ENCODE results near the gene ARL17B. TPM values are rescaled to one million over a fixed set of nuclear protein-coding genes. Genes with fewer than 3 reads are reported as not detected.
"Not testable (repeated sequence)": the region's sequence is repeated elsewhere in the genome, so short reads cannot be mapped to it uniquely, and the experiment has no call there.

The ARL17B gene
- total RNA-seq, 2 experiments from 2014 or later, result 40.3 to 41.4 TPM

DNA sequence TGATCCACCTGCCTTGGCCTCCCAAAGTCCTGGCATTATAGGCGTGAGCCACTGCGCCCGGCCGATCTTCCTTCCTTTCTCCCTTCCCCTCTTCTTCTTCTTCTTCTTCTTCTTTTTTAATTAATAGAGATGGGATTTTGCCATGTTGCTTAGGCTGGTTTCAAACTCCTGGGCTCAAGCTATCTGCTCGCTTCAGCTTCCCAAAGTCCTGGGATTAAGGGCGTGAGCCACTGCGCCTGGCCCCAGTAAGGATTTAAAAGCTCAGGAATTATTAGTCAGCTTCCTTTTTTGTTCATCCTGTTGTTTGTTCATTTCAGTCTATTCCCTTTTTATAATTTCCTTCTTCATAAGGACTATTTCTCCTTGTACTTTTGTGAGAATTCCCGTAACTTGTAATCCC, 99.3 kb downstream of the ARL17B start:
- no peak for ATAC-seq
- Mint-ChIP-seq H3K27me3 (peaks cover 2% of the 10 kb centered on the region), H3K4me3 (no peak overlapping the region), H3K4me1 (ENCODE audit: low read depth) (peaks cover 26% of the 10 kb centered on the region), H3K36me3 (ENCODE audit: low read depth) (no peaks in the 10 kb centered on the region), H3K9me3 (no peaks in the 10 kb centered on the region), H3K27ac (no peak overlapping the region)
- no peak for DNase-seq
- CTCF ChIA-PET, result no interaction called here
- POLR2A ChIA-PET, result no interaction called here
- TF ChIP-seq, protein P1, sequence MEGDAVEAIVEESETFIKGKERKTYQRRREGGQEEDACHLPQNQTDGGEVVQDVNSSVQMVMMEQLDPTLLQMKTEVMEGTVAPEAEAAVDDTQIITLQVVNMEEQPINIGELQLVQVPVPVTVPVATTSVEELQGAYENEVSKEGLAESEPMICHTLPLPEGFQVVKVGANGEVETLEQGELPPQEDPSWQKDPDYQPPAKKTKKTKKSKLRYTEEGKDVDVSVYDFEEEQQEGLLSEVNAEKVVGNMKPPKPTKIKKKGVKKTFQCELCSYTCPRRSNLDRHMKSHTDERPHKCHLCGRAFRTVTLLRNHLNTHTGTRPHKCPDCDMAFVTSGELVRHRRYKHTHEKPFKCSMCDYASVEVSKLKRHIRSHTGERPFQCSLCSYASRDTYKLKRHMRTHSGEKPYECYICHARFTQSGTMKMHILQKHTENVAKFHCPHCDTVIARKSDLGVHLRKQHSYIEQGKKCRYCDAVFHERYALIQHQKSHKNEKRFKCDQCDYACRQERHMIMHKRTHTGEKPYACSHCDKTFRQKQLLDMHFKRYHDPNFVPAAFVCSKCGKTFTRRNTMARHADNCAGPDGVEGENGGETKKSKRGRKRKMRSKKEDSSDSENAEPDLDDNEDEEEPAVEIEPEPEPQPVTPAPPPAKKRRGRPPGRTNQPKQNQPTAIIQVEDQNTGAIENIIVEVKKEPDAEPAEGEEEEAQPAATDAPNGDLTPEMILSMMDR (IDR thresholded peaks at IDR 0.05), result no peak
- intact Hi-C loops (cut with micrococcal nuclease), result no loop called here

DNA sequence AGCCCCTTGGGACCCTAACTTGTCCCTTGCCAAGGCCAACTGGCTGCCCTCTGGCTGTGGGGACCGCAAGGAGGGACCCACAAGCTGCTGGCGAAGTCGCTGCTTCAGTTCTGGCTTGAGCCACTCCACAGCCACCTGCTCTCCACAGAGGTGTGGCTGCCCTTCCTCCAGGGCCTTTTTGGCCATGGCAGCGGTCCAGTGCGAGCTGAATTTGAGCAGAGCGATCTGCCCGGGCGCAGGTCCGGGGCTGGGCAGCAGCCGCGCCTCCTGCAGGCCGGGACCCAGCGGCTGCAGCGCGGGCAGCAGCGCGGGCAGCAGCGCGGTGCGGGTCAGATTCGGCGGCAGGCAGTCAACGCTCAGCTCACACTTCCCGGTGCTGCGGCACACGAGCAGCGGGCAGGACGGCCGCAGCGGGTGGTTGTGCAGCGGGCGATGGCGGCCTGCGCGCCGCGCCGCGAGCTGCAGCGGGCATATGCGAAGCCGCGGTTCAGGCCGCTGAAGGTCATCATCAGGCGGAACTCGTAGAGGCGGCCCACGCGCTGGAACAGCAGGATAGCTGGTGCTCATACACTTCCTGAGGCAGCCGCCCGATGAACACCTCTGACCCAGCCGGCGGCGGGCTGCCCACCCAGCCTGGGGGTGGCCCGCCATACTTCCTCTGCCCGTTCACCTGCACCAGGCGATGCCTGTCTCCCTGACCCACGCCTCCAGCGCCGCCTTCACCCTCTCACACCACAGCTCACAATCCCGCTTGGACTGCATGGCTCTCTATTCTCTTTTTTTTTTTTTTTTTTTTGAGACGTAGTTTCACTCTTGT, 101.5 kb downstream of the ARL17B start:
- peak overlapping the region; percentile 71 for H3K4me3 Mint-ChIP-seq
- POLR2A ChIA-PET; DNase-seq; H3K36me3 Mint-ChIP-seq (ENCODE audit: low read depth); H3K9me3 Mint-ChIP-seq; CTCF ChIA-PET; H3K27me3 Mint-ChIP-seq; intact Hi-C loops (cut with micrococcal nuclease): not testable (repeated sequence)
- H3K27ac Mint-ChIP-seq, result peak overlapping the region; percentile 55
- H3K4me1 Mint-ChIP-seq (ENCODE audit: low read depth), result peaks cover 14% of the 10 kb centered on the region
- peak; percentile 65 for ATAC-seq

DNA sequence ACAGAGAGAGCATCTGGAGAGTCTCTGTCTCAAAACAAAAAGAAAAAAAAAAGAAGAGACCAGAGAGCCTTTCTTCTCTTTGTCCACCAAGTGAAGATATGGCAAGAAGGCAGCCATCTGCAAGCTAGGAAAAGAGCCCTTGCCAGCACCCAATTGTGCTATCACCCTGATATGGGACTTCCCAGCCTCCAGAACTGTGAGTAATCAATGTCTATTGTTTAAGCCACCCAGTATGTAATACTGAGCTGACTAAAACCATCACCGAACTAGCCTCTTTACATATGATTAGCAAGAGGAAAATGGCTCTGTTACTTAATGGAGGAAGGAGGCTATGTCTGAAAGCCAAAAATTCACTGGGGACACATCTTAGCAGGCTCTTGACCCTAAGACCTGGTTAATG, 105.2 kb downstream of the ARL17B start:
- POLR2A ChIA-PET; H3K9me3 Mint-ChIP-seq; H3K4me3 Mint-ChIP-seq; H3K36me3 Mint-ChIP-seq (ENCODE audit: low read depth); ATAC-seq; intact Hi-C loops (cut with micrococcal nuclease); H3K27me3 Mint-ChIP-seq; H3K4me1 Mint-ChIP-seq (ENCODE audit: low read depth); CTCF ChIA-PET; DNase-seq; H3K27ac Mint-ChIP-seq: not testable (repeated sequence)

DNA sequence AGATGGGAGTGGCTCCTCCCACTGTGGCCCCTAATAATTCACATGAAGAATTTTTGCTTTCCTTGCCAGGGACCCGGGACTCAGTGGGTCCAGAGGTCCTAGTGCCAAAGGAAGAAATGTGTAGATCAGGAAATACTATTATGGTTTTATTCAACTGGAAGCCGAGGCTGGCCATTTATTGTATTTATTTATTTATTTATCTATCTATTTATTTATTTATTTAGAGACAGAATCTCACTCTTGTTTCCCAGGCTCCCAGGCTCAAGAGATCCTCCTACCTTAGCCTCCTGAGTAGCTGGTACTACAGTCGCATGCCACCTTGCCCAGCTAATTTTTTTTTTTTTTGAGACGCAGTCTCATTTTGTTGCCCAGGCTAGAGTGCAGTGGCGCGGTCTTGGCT, 107.4 kb downstream of the ARL17B start:
- H3K4me3 Mint-ChIP-seq; DNase-seq; H3K36me3 Mint-ChIP-seq (ENCODE audit: low read depth); H3K4me1 Mint-ChIP-seq (ENCODE audit: low read depth); intact Hi-C loops (cut with micrococcal nuclease); H3K27ac Mint-ChIP-seq; H3K9me3 Mint-ChIP-seq; H3K27me3 Mint-ChIP-seq; ATAC-seq: not testable (repeated sequence)
- POLR2A ChIA-PET, result interaction anchor here (0.6 kb wide), 1 partner anchor 1834 kb away, joined by 3 read pairs; no protein-coding TSS in a partner anchor
- CTCF ChIA-PET, result interaction anchor here (0.6 kb wide), 1 partner anchor 148 kb away, joined by 3 read pairs; no protein-coding TSS in a partner anchor

DNA sequence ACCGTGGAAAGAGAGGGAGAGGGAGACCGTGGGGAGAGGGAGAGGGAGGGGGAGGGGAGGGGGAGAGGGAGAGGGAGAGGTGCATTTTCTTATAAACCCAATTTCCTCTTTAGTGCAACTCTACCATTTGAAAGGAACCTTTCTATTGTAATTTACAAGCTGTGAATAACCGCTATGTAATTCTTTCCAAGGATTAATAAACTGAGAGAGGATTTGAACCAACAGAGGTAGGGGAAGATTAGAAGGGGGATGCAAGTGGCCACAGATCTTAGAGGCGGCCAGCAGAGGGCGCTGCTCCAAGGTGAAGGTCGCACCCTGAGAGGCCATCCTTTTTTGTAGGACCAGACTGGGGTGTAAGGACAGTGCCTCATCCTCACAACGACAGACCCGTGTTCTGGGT, 107.8 kb downstream of the ARL17B start:
- H3K4me1 Mint-ChIP-seq (ENCODE audit: low read depth); CTCF ChIA-PET; H3K9me3 Mint-ChIP-seq; POLR2A ChIA-PET; H3K27ac Mint-ChIP-seq; H3K36me3 Mint-ChIP-seq (ENCODE audit: low read depth); H3K27me3 Mint-ChIP-seq; H3K4me3 Mint-ChIP-seq; intact Hi-C loops (cut with micrococcal nuclease): not testable (repeated sequence)
- ATAC-seq (peak; percentile 93), DNase-seq (peak; percentile 83)
- TF ChIP-seq, protein P1 (IDR thresholded peaks at IDR 0.05), result peak; percentile 64

DNA sequence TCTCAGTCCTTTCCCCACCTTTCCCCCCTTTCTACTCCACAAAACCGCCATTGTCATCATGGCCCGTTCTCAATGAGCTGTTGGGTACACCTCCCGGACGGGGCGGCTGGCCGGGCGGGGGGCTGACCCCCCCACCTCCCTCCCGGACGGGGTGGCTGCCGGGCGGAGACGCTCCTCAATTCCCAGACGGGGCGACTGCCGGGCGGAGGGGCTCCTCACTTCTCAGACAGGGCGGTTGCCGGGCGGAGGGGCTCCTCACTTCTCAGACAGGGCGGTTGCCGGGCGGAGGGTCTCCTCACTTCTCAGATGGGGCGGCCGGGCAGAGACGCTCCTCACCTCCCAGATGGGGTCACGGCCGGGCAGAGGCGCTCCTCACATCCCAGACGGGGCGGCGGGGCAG, 108.8 kb downstream of the ARL17B start:
- H3K4me3 Mint-ChIP-seq; H3K4me1 Mint-ChIP-seq (ENCODE audit: low read depth); H3K9me3 Mint-ChIP-seq; ATAC-seq; H3K27ac Mint-ChIP-seq; H3K36me3 Mint-ChIP-seq (ENCODE audit: low read depth); POLR2A ChIA-PET; H3K27me3 Mint-ChIP-seq; DNase-seq; intact Hi-C loops (cut with micrococcal nuclease): not testable (repeated sequence)
- CTCF ChIA-PET, result interaction anchor here (0.7 kb wide), 1 partner anchor 21 kb away, joined by 3 read pairs; no protein-coding TSS in a partner anchor

DNA sequence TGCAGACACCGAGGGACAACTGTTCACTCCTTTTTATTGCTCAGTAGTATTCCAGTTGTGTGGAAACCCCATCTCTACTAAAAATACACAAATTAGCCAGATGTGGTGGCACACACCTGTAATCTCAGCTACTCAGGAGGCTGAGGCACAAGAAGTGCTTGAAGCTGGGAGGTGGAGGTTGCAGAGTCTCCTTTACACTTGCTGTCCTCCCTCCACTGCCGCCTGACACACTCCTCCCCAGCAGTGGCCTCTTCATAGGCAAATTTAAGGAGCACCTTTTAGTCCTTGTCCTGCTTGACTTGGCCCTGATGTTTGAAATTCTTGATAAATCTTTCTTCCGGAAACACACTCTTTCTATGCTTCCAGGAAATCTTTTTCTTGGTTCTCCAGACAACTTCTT, 112.4 kb downstream of the ARL17B start:
- CTCF ChIA-PET; H3K4me3 Mint-ChIP-seq; DNase-seq; H3K9me3 Mint-ChIP-seq; H3K27me3 Mint-ChIP-seq; POLR2A ChIA-PET; intact Hi-C loops (cut with micrococcal nuclease); ATAC-seq; H3K36me3 Mint-ChIP-seq (ENCODE audit: low read depth); H3K27ac Mint-ChIP-seq; H3K4me1 Mint-ChIP-seq (ENCODE audit: low read depth): not testable (repeated sequence)

DNA sequence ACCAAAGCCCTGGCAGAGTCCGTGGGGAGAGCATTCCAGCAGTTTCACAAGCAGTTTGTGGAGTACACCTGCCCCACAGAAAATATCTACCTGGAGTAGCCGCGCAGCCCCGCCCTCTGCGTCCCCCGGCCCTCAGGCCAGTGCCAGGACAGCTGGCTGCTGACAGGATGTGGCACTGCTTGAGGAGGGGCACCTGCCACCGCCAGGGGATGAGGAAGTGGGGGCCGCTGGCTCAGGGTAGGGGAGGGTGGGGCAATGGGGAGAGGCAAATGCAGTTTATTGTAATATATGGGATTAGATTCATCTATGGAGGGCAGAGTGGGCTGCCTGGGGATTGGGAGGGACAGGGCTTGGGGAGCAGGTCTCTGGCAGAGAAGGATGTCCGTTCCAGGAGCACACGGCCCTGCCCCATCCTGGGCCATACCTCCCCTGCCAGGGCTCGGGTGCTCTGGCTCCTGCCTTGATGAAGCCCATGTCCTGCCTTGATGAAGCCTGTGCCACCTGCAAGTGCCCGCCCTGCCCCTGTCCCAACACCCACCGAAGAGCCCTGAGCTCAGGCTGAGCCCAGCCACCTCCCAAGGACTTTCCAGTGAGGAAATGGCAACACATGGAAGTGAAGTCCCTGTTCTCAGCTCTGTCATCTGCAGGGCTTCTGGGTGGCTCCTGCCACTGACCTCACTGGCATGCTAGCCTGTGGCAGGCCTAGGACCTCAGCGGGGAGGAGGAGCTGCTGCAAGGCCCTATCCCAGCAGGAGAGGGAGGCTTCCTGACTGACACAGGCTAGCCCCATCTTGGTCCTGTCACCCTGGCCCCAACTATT, 116.4 kb downstream of the ARL17B start:
- H3K4me3 Mint-ChIP-seq; CTCF ChIA-PET; DNase-seq; H3K27me3 Mint-ChIP-seq; H3K9me3 Mint-ChIP-seq; POLR2A ChIA-PET; H3K27ac Mint-ChIP-seq; H3K36me3 Mint-ChIP-seq (ENCODE audit: low read depth); intact Hi-C loops (cut with micrococcal nuclease); H3K4me1 Mint-ChIP-seq (ENCODE audit: low read depth): not testable (repeated sequence)
- peak; percentile 58 for ATAC-seq

DNA sequence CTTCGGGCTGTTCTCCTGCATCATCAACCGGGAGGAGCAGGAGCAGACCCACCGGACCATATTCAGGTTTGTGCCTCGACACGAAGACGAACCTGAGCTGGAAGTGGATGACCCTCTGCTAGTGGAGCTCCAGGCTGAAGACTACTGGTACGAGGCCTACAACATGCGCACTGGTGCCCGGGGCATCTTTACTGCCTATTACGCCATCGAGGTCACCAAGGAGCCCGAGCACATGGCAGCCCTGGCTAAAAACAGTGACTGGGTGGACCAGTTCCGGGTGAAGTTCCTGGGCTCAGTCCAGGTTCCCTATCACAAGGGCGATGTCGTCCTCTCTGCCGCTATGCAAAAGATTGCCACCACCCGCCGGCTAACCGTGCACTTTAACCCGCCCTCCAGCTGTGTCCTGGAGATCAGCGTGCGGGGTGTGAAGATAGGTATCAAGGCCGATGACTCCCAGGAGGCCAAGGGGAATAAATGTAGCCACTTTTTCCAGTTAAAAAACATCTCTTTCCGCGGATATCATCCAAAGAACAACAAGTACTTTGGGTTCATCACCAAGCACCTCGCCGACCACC, 117.1 kb downstream of the ARL17B start:
- H3K27ac Mint-ChIP-seq; POLR2A ChIA-PET; intact Hi-C loops (cut with micrococcal nuclease); H3K9me3 Mint-ChIP-seq; ATAC-seq; H3K4me3 Mint-ChIP-seq; H3K27me3 Mint-ChIP-seq; CTCF ChIA-PET; H3K36me3 Mint-ChIP-seq (ENCODE audit: low read depth); DNase-seq; H3K4me1 Mint-ChIP-seq (ENCODE audit: low read depth): not testable (repeated sequence)

DNA sequence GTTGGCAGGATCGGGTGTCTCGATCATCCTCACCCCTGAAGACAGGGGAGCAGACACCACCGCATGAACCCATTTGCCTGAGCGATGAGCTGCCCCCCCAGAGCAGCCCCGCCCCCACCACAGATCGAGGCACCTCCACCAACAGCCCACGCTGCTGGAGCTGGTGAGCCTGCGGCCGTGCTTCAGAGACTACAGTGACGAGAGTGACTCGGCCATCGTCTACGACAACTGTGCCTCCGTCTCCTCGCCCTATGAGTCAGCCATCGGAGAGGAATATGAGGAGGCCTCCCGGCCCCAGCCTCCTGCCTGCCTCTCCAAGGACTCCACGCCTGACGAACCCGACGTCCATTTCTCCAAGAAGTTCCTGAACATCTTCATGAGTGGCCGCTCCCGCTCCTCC, 117.6 kb downstream of the ARL17B start:
- intact Hi-C loops (cut with micrococcal nuclease); ATAC-seq: not testable (repeated sequence)

More for the DNA sequence above, 117.6 kb downstream of the ARL17B start:
- H3K36me3 Mint-ChIP-seq (ENCODE audit: low read depth); H3K9me3 Mint-ChIP-seq; H3K4me1 Mint-ChIP-seq (ENCODE audit: low read depth); DNase-seq; H3K4me3 Mint-ChIP-seq; CTCF ChIA-PET; H3K27ac Mint-ChIP-seq; POLR2A ChIA-PET; H3K27me3 Mint-ChIP-seq: not testable (repeated sequence)

Measured in activated CD8-positive, alpha-beta T cell treated with anti-CD3 and anti-CD28 coated beads for 36 hours (primary cell).